H1 (cell line): ENCODE results near the gene NQO2. TPM values are rescaled to one million over a fixed set of nuclear protein-coding genes. Genes with fewer than 3 reads are reported as not detected.

Source experiments
- RBBP5 ChIP-seq: IDR thresholded peaks from 2 replicates; pipeline ENCODE4 v1.7.1; 2012; ENCODE audit warnings: low read depth, mild to moderate bottlenecking, inconsistent platforms, low read length, moderate library complexity, borderline replicate concordance
- SIN3A ChIP-seq, 2 experiments: IDR thresholded peaks in 1 of 2; conservative IDR thresholded peaks in 1 of 2; 2 replicates each; pipeline ENCODE4 v1.6.1; 2011 to 2012; ENCODE audit warnings: low read length in 2 of 2, improper control_type of control experiment in 1 of 2, low read depth in 1 of 2, mild to moderate bottlenecking in 1 of 2
- polyA plus RNA-seq, 7 experiments: library from polyadenylated mRNA; depleted of rRNA in 3 of 7; stranded (reverse) in 5 of 7; unstranded in 2 of 7; fragments of >200 nt in 5 of 7; fragments of 200-250 nt in 2 of 7; gene quantifications; 1 replicate in 5 of 7; 2 replicates in 1 of 7; 4 replicates in 1 of 7; pipeline versions ENCODE4 v1.2.1 to v1.2.3, GENCODE V29; 2011 to 2013; ENCODE audit warnings: missing spikeins in 2 of 7, mixed read lengths in 2 of 7
- total RNA-seq: library from RNA; stranded (reverse); fragmentation: NEBNext Ultra II Directional; extraction: Animal tissue kit (Norgen Biotek cat#: 25700); gene quantifications from 2 replicates; pipeline ENCODE4 v1.2.1, GENCODE V29; 2021

NQO2 gene
- total and polyA plus RNA-seq, 2 of the 8 experiments (the other 6 are each of a cell fraction or from before 2014, with no cell fraction given) = 135 to 168 TPM

- TF ChIP-seq SIN3A (conservative IDR thresholded peaks at IDR 0.05 in 1 of 2, IDR thresholded peaks at IDR 0.05 in 1 of 2; ENCODE audit: low read depth in 1 of 2, low read length in 2 of 2) (no peak), RBBP5 (no peak)
Observed at GRCh38 chr6:3052481-3053230, 53.0 kb downstream of the NQO2 start (continued).
